ENCODE data around the gene FGGY.
"Not testable (repeated sequence)": the region's sequence is repeated elsewhere in the genome, so short reads cannot be mapped to it uniquely, and the experiment has no call there.

Gene FGGY, protein sequence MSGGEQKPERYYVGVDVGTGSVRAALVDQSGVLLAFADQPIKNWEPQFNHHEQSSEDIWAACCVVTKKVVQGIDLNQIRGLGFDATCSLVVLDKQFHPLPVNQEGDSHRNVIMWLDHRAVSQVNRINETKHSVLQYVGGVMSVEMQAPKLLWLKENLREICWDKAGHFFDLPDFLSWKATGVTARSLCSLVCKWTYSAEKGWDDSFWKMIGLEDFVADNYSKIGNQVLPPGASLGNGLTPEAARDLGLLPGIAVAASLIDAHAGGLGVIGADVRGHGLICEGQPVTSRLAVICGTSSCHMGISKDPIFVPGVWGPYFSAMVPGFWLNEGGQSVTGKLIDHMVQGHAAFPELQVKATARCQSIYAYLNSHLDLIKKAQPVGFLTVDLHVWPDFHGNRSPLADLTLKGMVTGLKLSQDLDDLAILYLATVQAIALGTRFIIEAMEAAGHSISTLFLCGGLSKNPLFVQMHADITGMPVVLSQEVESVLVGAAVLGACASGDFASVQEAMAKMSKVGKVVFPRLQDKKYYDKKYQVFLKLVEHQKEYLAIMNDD

DNA sequence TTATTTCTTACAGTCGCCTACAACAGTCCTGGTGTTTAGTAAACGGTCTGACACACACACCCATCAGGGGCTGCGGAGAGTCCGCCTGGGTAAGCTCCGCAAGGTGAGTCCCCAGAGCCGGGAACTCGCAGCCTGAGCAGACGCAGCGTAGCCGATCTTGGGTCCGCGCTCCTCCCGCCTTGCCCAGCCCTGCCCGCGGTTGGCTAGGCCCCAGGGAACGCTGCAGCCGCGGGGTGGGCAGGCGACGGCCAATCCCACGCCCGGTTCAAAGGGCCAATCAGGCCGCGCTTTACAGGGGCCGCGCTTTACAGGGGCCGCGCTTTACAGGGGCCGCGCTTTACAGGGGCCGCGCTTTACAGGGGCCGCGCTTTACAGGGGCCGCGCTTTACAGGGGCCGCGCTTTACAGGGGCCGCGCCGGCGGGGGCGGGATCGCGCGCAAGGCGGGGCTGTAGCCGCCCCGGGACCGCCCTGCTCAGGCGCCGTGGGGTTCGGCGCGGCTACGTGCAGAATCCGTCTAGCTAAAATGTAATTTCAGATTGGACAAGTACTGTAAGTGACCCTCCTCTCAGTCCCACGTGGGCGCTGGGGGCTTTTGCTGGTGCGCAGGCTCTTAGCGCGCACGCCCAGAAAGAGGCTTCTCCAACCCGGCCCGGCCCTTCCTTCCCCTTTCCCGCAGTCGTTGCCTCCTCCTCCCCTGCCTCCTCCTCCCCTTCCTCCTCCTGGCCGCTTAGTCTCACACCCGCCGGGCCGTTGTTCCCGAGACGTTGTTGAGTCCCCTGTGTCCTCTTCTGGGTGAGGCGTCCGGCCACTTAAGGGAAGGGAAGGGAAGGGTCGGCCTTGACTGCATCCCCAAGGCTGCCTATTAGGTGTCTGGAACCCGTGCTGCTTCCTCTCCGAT lies at the start of gene FGGY:
TSS of gene FGGY (plus strand) at position 737 of the 899 bp plus-strand sequence. CDS start 24,456 bp downstream, outside the sequence.
- DNase-seq, result peak; percentile 87

DNA sequence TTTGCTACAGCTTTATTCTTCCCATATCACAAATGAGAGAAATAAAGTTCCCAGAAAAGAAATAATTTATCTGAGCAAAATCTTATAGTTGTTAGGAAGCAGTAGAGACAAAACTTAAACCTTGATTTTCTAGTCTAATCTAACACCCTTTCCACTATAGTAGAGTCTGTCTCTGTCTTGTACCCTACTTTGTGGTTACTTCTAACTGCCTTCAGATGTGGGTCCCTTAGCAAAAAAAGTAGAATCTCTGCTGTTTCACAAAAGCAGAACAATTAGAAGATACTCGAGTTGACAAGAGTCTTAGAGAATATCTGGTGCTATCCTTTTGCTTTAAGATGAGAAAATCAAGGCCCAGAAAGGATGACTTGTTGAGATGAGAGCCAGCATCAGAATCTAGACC lies 48.1 kb upstream of the FGGY start:
- no peak for DNase-seq

DNA sequence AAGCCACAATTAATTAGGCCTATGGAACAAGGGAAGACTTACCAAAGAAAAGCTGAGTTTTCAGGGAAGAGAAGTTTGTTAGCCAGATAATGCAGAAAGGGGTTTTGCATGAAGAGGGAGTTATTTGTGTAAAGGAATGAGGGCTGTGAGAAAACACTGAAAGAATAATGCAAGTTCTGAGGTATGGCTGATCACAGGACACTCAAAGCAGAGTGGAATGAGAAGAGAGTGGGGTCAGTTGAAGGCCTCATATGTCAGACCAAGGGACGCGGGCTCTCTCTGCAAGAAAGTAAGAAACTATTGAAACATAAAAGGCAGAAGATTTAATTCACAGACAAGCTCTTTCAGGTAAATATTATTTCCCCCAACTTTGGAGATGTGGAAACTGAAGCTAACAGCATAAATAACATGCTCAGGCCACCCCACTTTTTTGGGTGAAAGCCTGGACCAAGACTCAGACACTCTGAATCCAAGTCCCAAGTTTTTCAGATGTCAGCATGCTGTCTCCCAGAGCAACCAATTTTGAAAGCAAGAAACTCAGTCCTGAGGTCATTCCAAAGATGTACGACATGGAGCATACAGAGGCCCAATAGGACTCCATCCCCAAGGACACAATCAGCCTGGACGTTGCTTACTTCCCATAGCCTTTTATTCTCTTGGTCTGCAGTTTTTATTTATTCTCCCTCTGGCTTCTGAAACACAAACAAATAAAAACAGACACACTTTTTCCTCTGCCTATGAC lies 47.3 kb upstream of the FGGY start:
- no peak for DNase-seq

DNA sequence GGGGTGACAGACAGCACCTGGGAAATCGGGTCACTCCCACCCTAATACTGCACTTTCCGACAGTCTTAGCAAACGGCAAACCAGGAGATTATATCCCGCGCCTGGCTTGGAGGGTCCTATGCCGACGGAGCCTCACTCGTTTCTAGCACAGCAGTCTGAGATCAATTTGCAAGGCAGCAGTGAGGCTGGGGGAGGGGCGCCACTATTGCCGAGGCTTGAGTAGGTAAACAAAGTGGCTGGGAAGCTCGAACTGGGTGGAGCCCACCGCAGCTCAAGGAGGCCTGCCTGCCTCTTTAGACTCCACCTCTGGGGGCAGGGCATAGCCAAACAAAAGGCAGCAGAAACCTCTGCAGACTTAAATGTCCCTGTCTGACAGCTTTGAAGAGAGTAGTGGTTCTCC lies 45.8 kb upstream of the FGGY start:
- not testable (repeated sequence) for DNase-seq

DNA sequence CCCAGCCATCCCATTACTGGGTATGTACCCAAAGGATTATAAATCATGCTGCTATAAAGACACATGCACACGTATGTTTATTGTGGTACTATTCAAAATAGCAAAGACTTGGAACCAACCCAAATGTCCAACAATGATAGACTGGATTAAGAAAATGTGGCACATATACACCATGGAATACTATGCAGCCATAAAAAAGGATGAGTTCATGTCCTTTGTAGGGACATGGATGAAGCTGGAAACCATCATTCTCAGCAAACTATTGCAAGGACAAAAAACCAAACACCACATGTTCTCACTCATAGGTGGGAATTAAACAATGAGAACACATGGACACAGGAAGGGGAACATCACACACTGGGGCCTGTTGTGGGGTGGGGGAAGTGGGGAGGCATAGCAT lies 40.5 kb upstream of the FGGY start:
- DNase-seq, result not testable (repeated sequence)

DNA sequence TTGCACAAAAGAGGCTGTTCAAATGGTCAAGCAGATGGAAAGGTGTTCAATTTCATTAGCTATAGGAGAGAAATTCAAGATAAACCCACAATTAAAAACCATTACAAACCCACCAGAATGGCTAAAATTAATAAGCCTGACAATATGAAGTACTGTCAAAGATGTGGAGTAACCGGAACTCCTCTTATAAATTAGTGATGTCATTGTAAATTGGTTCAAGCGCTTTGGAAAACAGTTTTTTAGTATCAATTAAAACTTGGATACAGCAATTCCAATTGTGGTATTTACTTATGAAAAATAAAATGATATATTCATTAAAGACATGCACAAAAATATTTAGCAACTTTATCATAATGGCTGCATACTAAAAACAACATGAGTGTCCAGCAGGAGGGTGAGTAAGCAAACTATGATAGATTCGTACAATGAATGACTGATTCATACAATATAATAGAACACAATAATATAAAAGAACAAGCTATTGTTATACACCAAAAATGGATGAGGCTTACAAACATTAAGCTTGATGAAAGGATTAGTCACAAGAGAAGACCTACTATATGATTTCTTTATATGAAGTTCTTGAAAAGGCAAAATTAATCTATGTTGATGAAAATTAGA lies 38.4 kb upstream of the FGGY start:
- no peak for DNase-seq

DNA sequence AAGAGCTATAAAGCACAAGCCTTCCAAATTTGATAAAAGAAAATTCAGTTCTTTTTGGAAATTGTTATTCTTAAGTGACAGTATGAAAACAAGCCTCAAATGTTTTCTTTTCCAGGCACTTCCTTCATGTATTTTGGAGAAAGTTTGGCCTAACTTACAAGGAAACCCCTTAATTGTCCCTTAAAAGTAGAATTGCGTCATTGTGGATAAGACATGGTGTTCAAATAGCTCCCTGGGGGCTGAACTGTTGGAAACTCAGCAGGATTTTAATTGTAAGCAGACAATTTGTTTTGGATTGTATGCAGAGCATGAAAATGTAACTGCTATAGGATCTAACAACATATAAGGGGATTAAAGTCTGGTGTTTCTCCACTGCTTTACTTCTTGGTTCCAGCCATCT lies 35.4 kb upstream of the FGGY start:
- no peak for DNase-seq

DNA sequence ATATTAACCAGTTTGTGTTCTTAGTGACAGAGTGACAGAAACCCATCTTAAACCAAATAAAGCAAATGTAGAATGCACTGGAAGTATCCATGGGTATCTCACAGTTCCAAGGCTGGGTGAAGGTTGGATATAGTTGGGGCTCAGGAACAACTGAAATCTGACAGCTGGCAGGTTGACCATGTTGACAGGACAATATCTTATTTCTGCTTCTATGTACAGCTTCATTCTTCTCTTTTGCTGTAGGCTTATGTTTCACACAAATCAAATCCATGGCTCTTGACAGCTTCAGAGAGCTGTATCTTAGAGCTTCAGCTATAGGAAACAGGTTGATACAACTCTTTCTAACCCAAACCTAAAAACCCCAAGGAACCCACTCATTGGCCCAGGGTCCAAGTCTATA lies 34.3 kb upstream of the FGGY start:
- DNase-seq, result no peak

DNA sequence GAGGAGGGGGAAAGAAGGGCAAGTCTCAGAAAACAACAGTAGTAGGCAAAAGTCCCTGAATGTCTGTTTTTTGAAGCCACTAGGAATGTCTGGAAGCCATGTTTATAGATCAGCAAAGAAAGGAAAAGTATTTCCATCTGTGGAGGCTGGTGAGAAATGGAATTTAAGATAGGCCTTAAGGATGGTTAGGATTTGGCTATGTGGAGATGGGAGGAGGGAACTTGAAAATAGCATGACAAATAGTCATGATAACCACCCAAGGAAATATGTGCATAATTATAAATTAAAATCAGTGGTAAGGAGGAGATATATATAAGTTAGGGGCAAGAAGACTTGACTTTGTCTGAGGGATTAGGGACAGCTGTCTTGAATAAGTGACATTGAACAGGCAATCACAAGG lies 33.8 kb upstream of the FGGY start:
- no peak for DNase-seq

DNA sequence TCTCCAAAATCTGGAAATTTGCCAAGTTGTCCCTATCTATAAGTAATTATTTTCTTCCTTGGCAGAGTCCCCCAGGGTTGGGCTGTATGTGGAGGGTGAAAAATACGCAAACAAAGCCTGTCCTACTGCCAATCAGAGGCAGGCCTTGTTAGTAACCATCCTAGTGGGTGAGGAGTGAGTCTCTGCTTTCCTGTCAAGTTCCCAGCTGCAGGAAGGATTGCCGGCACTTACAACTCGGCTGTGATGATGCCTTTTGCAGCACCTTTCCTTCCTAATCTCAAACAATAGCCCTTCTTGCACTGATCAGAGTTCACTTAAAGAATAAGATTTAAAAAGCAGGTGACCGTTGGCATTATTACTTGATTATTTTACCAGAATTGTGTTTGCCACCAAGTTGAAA lies 31.3 kb upstream of the FGGY start:
- no peak for DNase-seq

DNA sequence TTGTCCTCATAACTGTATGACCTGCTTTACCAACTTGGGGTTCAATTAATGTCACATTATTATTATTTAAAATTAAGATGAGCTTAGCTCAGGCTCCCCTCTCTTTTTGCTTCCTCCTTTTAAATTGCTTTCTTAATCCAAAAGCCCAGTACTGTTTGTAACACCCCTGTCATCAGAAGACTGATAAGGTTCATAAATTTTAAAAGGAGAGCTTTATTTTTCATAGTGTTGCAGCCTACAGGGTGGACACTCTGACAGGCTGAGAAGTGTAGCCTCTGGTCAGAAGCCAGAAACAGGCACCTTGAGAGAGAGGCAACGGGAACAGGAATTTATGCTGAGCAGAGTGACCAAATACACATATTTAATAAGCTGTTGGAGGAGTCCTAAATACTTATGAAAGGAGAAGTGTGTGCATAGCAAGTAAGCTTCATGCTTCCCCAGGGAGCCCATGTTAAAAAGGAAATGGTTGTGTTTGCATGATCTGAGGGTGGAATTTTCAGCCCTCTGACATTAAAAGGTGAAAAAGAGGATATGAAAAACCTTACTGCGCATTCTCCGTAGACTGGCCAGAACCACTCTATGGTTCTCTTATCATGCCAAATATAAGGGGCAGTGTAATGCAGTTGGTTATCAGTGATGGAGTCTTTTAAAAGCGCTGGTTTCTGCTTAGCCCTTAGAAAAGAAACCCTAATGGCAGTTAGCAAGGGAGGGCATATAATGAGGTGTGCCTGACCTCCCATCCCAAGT lies 30.5 kb upstream of the FGGY start:
- no peak for DNase-seq

DNA sequence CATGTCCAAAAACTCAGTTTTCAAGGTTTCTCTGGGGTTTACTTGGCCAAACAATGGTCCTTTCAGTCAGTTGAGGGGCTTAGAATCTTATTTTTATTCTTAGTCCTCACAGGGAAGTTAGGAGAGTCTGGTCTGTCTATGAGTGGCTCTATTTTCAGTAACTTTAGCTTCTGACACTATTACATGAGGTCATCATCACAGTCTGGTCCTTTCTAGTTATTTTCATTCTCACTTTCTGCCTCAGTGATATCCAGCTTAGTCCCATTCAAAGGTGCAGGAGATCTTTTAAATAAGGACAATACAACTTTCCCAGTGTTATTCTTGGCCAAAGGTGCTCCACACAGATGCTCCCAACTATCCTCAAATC lies 30.0 kb upstream of the FGGY start:
- no peak for DNase-seq

DNA sequence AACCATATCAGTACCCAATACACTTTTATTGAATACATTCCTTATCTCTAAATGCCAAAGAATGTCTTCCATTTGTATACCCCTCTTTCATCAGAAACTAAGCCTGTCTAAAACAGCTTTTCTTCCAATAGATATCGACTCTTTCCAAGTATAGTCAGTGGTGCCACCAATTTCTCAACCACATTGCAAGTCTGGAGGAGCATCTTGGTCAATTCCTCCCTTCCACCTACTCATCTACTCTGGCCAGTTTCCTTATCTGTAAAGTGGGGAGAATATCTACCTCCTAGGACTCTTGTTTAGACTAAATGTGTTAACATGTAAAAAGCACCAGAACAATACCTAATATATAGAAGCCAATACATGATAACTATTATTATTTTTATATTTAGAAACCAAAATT lies 28.5 kb upstream of the FGGY start:
- DNase-seq, result no peak

DNA sequence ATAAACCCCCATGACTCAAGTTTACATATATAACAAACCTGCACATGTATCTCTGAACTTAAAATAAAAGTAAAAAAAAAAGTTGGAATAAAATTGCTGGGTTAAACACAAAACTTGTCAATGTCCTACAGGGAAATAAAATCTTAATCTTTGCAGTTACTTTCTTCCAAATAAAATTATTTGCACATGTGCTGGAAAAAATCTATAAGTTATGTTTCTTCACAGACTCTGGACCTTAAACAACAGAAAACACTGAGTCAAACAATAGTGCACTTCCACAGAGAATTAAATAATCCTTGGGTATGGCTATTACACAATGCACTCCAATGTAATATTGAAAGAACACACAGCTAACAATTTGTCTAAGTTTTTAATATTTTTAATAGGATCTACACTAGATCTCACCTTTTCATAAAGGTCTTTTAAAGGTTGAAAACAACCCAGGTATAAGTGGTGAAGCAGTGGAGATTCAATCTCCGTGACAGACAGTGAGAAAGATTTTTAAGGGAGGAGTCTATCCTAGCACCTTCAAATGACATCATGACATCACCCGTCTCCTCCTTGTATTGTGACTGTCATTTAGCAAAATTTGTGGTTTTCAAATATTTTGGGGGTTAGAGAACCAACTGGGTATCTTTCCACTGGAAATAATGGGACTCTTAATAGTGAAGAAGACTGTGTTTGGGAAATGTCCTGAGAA lies 25.2 kb upstream of the FGGY start:
- DNase-seq, result no peak

DNA sequence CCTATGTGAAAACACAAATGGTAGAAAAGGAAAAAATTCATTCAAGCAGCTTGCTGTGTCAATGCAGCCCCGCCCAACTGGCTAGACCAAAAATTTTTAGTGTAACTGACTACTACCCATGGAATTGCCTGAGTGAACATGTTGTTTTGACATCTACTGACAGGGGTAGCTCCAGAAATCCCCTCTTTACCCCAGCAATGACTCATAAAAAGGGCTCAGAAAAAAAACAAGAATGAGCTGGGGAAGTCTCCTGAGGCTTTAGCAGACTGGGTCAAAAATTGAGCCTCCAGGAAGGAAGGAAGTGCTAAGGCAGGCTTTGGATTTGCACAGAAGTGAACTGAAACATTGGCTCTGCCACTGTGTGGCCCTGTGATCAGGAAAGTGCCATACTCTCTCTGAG lies 24.4 kb upstream of the FGGY start:
- no peak for DNase-seq

DNA sequence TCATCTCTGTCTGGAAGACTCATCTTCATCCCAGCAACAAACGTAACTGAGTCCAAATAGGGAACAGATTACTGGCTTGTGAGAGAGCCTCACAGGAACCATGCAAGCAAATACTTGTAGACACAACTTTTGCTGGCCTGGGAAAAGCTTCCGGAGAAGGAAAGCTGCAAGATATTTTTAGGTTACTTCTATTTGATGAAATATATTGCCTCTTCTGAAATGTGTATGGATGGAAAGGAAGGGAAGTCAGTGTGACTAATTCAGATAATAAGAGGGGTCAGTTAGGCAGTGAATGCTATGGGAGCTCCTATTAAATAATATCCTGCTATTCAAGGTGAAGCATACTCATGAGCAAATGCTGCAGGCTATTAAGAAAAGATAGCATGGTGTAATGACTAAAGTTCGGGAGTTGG lies 20.4 kb upstream of the FGGY start:
- DNase-seq, result no peak

DNA sequence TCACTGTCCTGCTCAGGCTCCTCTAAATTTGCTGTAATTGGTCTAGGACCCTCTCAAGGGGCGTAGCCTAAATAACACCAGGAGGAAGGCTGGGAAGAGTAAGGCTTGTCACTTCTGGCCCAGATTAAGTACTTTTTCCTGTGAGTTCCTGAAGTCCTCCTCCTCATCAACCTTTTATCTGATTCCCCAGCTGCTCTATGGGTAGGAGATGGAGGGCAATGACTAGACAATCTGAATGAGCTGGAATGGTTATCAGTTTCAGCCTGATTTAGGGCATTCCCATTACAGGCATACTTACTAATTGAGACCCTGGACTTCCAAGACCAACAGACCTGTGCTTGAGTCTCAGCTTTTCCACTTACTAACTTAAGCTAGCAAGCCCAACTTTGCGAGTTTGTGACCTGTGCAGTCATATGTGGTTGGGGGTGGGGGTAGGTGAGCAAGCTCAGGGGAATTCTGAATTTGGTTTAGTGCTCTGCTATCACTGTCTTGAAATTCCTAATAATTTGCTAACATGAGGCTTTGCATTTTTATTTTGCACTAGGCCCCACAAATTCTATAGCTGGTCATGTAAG lies 18.0 kb upstream of the FGGY start:
- DNase-seq, result no peak

DNA sequence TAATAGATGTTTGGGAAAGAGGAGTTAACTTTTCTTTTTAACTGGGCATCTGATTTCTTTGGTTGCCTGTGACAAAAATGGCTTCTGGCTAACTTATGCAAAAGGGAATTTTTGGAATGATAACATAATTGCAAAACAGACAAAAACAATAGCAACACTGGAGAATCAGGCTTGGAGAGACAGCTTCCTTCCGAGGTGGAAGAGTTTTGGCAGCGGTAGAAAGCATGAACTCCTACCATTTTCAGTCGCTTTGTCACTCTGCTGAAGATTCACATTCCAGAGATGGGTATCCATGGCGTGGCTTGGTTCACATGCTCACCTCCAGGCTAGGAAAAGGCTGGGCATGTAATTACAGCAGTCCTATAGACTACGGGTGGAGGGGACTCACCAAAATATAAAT lies 17.2 kb upstream of the FGGY start:
- no peak for DNase-seq

DNA sequence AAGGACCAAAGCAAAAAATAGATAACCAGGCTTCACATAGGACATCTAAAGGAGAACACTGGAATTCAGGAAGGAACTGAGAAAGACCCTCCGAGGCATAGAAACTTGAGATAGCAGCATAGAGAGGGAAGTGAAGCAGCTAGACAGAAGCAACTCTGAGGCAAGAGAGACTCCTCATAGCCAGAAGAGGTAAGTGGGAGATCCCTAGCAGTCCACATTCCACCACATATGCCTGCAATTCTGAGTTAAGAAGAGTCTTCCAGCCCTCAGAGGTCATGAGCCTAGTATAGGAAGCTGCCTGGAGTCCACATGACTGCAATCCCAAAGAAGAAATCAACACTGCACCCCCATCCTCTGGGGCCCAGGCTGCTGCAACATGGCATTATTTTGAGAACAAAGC lies 13.9 kb upstream of the FGGY start:
- DNase-seq, result no peak

DNA sequence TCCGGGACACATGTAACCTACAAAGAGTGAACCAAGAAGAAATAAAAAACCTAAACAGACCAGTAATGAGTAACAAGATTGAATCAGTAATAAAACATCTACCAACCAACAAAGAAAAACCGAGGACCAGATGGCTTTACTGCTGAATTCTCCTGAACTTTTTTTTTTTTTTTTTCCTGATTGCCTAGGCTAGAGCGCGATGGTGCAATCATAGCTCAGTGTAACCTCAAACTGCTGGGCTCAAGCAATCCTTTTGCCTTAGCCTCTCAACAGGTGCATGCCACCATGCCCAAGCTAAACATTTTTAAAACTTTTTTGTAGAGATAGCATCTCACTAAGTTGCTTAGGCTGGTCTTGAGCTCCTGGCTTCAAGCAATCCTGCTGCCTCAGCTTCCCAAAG lies 11.2 kb upstream of the FGGY start:
- no peak for DNase-seq

DNA sequence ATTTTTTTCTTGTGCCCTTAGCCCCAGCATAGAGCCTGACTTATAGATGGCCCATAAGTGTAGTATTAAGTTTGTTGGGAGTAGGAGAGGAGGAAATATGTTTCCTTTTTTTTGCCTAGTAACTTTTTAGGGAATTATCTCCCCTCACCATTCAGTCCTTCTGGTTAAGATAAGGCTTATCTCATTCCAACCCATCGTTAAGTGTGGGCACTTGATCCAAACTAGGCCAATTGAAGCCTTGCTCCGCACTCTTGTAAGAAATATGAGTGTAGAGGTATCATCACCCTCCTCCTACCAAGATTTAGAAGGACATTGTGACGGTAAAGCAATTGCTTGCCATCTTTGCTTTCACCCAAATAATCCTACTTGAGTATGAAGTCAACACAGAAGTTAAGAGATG lies 8.8 kb upstream of the FGGY start:
- no peak for DNase-seq

All from NCI-H1048 (cell line).